Activated CD8-positive, alpha-beta T cell treated with anti-CD3 and anti-CD28 coated beads for 36 hours (primary cell): ENCODE results near the gene SAMD3. TPM values are rescaled to one million over a fixed set of nuclear protein-coding genes. Genes with fewer than 3 reads are reported as not detected.

ENCODE experiments used
- ATAC-seq: fragments of 200-7000 bp; cut with Tn5 transposase; one replicate; pipeline ENCODE4 v1.10.0; 2021; ENCODE audit warnings: mild to moderate bottlenecking, moderate library complexity
- CTCF ChIA-PET: fragments of 350-600 bp; sonication (Branson Sonifier 250); formaldehyde crosslinking; loops from one replicate; lab custom pipeline; 2021; ENCODE audit warnings: antibody characterized with exemption; lab: Charles Lee
- POLR2A ChIA-PET: fragments of 350-600 bp; sonication (Branson Sonifier 250); formaldehyde crosslinking; loops from one replicate; lab custom pipeline; 2021; ENCODE audit warnings: antibody characterized with exemption; lab: Charles Lee
- DNase-seq: peaks from one replicate; pipeline ENCODE4 v3.0.0-alpha.2; 2020
- H3K27ac Mint-ChIP-seq: one replicate; pipeline ENCODE4 v1.8.0; 2021; ENCODE audit warnings: mild to moderate bottlenecking, mixed read lengths
- H3K27me3 Mint-ChIP-seq: one replicate; pipeline ENCODE4 v1.8.0; 2021; ENCODE audit warnings: mixed read lengths
- H3K36me3 Mint-ChIP-seq: one replicate; pipeline ENCODE4 v1.8.0; 2021; ENCODE audit warnings: low read depth, mixed read lengths
- H3K4me1 Mint-ChIP-seq: one replicate; pipeline ENCODE4 v1.8.0; 2021; ENCODE audit warnings: low read depth, mixed read lengths
- H3K4me3 Mint-ChIP-seq: one replicate; pipeline ENCODE4 v1.8.0; 2021; ENCODE audit warnings: mild to moderate bottlenecking, moderate library complexity, mixed read lengths
- H3K9me3 Mint-ChIP-seq: one replicate; pipeline ENCODE4 v1.8.0; 2021; ENCODE audit warnings: mixed read lengths
- CTCF ChIP-seq: fragments of 200-600 bp; IDR thresholded peaks from one replicate; pipeline ENCODE4 v1.8.0; 2022; ENCODE audit warnings: antibody characterized with exemption, mild to moderate bottlenecking
- intact Hi-C: fragments of 100-400 bp; cut with micrococcal nuclease; formaldehyde crosslinking; loops from one replicate; pipeline ENCODE4 v1.10.0; 2022
- total RNA-seq, 2 experiments: library from RNA; stranded (reverse); gene quantifications; one replicate each; pipeline ENCODE4 v1.2.3, GENCODE V29; 2021

Gene SAMD3
- total RNA-seq, 2 experiments from 2014 or later, result 6.4 to 8.7 TPM

GRCh38 chr6:130148181-130148580 is 74.6 kb downstream of the SAMD3 start:
- CTCF ChIA-PET, result interaction anchor here (0.6 to 0.9 kb wide), 2 partner anchors 55 to 75 kb away, joined by 3 read pairs; partner anchors contain the start of gene SAMD3
- ATAC-seq (peak; percentile 27), DNase-seq (peak; percentile 32)
- H3K4me1 Mint-ChIP-seq, result peaks cover 2% of the 10 kb centered on the region
- H3K36me3 Mint-ChIP-seq, result peaks cover 24% of the 10 kb centered on the region
- no peak overlapping the region for H3K4me3 Mint-ChIP-seq
- no peaks in the 10 kb centered on the region for H3K27me3 Mint-ChIP-seq
- intact Hi-C loops, result no loop called here
- no peak overlapping the region for H3K27ac Mint-ChIP-seq
- POLR2A ChIA-PET, result no interaction called here
- TF ChIP-seq CTCF, result peak; percentile 13
- H3K9me3 Mint-ChIP-seq, result no peaks in the 10 kb centered on the region

GRCh38 chr6:130147111-130147510 is 75.6 kb downstream of the SAMD3 start:
- intact Hi-C loops, result no loop called here
- peaks cover 33% of the 10 kb centered on the region for H3K36me3 Mint-ChIP-seq
- H3K27me3 Mint-ChIP-seq, result no peaks in the 10 kb centered on the region
- POLR2A ChIA-PET, result no interaction called here
- H3K27ac Mint-ChIP-seq, result peak overlapping the region; percentile 28
- CTCF ChIA-PET, result no interaction called here
- DNase-seq, result no peak
- H3K4me3 Mint-ChIP-seq, result no peak overlapping the region
- ATAC-seq, result no peak
- H3K4me1 Mint-ChIP-seq, result peaks cover 2% of the 10 kb centered on the region
- no peak for TF ChIP-seq CTCF
- no peaks in the 10 kb centered on the region for H3K9me3 Mint-ChIP-seq

GRCh38 chr6:130143709-130144108 is 79.0 kb downstream of the SAMD3 start:
- CTCF ChIA-PET, result interaction anchor here (1.1 to 1.4 kb wide), 2 partner anchors 8 to 30 kb away, joined by 3 read pairs; no protein-coding TSS in a partner anchor
- DNase-seq (no peak), ATAC-seq (no peak)
- Mint-ChIP-seq H3K27ac (no peak overlapping the region), H3K4me3 (no peak overlapping the region), H3K27me3 (no peaks in the 10 kb centered on the region), H3K36me3 (peaks cover 42% of the 10 kb centered on the region), H3K9me3 (no peaks in the 10 kb centered on the region), H3K4me1 (peaks cover 15% of the 10 kb centered on the region)
- TF ChIP-seq CTCF, result no peak
- POLR2A ChIA-PET, result no interaction called here
- intact Hi-C loops, result no loop called here

- peaks cover 44% of the 10 kb centered on the region for H3K4me1 Mint-ChIP-seq
- CTCF ChIA-PET, result interaction anchor here (1.1 to 1.4 kb wide), 3 partner anchors 15 to 80 kb away, joined by 3 read pairs; no protein-coding TSS in a partner anchor
Measured at GRCh38 chr6:130140084-130140483, 82.7 kb downstream of the SAMD3 start.

More at GRCh38 chr6:130140084-130140483, 82.7 kb downstream of the SAMD3 start:
- Mint-ChIP-seq H3K4me3 (no peak overlapping the region), H3K36me3 (peaks cover 61% of the 10 kb centered on the region), H3K27ac (no peak overlapping the region), H3K27me3 (no peaks in the 10 kb centered on the region), H3K9me3 (no peaks in the 10 kb centered on the region)
- DNase-seq (no peak), ATAC-seq (no peak)
- no peak for TF ChIP-seq CTCF
- intact Hi-C loops, result no loop called here
- POLR2A ChIA-PET, result interaction anchor here (0.6 to 0.9 kb wide), 2 partner anchors 142 to 178 kb away, joined by 3 to 4 read pairs; no protein-coding TSS in a partner anchor
